Measurements from ENCODE around the gene KDM8. TPM values are rescaled to one million over a fixed set of nuclear protein-coding genes. Genes with fewer than 3 reads are reported as not detected.
"Not testable (repeated sequence)": the region's sequence is repeated elsewhere in the genome, so short reads cannot be mapped to it uniquely, and the experiment has no call there.

KDM8 gene
- polyA plus RNA-seq, 1 donor: 5.1 TPM

- no peak for DNase-seq (ENCODE audit: low read depth)
These were observed 11.9 kb upstream of the KDM8 start for GRCh38 chr16:27191352-27191924.

GRCh38 chr16:27193300-27193990, 9.9 kb upstream of the KDM8 start:
- DNase-seq (ENCODE audit: low read depth): no peak

- DNase-seq (ENCODE audit: low read depth): no peak
These were observed 8.1 kb upstream of the KDM8 start for GRCh38 chr16:27195076-27195741.

GRCh38 chr16:27195941-27196595, 7.3 kb upstream of the KDM8 start:
- DNase-seq (ENCODE audit: low read depth): no peak

GRCh38 chr16:27197004-27197403, 6.3 kb upstream of the KDM8 start:
- no peak for DNase-seq (ENCODE audit: low read depth)

- no peak for DNase-seq (ENCODE audit: low read depth)
These were observed 4.7 kb upstream of the KDM8 start for GRCh38 chr16:27198451-27199234.

- no peak for DNase-seq (ENCODE audit: low read depth)
These were observed 4.1 kb upstream of the KDM8 start for GRCh38 chr16:27199235-27199586.

- no peak for DNase-seq (ENCODE audit: low read depth)
These were observed 3.6 kb upstream of the KDM8 start for GRCh38 chr16:27199736-27200135.

GRCh38 chr16:27200914-27201313, 2.4 kb upstream of the KDM8 start:
- not testable (repeated sequence) for DNase-seq (ENCODE audit: low read depth)

GRCh38 chr16:27202923-27203506, 311 bp upstream of the KDM8 start:
- DNase-seq (ENCODE audit: low read depth): no peak

GRCh38 chr16:27204312-27204915, 1.1 kb downstream of the KDM8 start:
- no peak for DNase-seq (ENCODE audit: low read depth)

GRCh38 chr16:27205423-27206065, 2.2 kb downstream of the KDM8 start:
- DNase-seq (ENCODE audit: low read depth): no peak

- not testable (repeated sequence) for DNase-seq (ENCODE audit: low read depth)
These were observed 3.8 kb downstream of the KDM8 start for GRCh38 chr16:27207121-27207520.

GRCh38 chr16:27208081-27208680, 4.9 kb downstream of the KDM8 start:
- no peak for DNase-seq (ENCODE audit: low read depth)

- DNase-seq (ENCODE audit: low read depth): no peak
These were observed 5.5 kb downstream of the KDM8 start for GRCh38 chr16:27208796-27209195.

GRCh38 chr16:27209591-27209990, 6.3 kb downstream of the KDM8 start:
- no peak for DNase-seq (ENCODE audit: low read depth)

- no peak for DNase-seq (ENCODE audit: low read depth)
These were observed 6.8 kb downstream of the KDM8 start for GRCh38 chr16:27210174-27210573.

- no peak for DNase-seq (ENCODE audit: low read depth)
These were observed 7.7 kb downstream of the KDM8 start for GRCh38 chr16:27211026-27211425.

GRCh38 chr16:27214084-27214961, 11.0 kb downstream of the KDM8 start:
- DNase-seq (ENCODE audit: low read depth): no peak
